GM19467 (cell line): ENCODE measurements around the gene DENND1A.

ENCODE experiments used
- ATAC-seq: cut with Tn5 transposase; IDR thresholded peaks from one replicate; pipeline ENCODE4 v1.9.1; 2021; ENCODE audit warnings: mild to moderate bottlenecking, moderate library complexity; ENCODE audit not compliant: unreplicated experiment

The DENND1A gene

DNA sequence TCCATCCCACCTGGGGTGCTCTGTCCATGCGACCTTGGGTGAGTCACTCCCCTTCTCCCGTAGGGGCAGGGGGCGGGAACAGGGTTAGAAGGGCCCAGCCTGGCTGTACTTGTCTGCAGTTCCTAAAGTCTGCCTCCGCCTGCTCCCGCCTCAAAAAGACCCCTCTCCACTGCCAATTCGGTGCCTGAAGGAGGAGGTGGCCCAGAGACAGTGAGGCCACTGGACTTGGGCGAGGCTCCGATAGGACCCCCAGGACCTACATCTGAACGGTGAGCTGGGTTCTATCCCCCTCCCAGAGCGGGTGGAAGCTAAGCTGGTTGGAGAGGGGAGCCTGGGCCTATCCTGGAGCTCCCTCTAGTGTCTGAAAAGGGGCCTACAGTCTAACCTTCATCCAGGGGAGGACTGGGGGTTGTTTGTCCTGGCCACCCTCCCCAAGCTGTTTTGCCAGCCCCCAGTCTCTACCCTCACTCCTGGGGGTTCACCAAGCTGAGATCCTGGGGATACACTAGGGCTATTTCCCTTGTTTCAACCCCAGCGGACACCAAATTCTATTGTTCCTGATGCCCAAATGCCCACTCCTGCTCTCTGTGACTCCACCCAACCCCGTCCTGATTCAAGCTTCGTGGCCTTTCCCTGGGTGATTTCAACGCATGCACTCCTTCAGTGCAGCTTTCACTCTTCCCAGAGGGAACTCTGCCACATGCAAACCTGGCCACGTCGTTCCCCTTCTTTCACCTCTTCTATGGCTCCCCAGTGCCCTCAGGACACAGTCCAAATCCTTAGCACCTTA lies 580.0 kb downstream of the DENND1A start:
- ATAC-seq = no peak

DNA sequence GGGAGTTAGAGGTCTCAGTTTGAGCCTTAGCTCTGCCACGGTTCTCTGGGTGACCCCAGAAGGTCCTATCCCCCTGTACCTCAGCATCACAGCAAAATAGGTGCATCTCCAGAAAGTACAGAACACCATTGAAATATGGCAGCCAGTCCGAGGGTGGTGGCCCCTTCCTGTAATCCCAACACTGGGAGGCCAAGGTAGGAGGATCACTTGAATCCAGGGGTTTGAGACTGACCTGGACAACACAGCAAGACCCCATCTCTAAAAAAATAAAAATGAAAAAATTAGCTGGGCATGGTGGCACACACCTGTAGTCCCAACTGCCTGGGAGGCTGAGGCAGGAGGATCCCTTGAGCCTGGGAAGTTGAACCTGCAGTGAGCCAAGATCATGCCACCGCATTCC lies 580.9 kb downstream of the DENND1A start:
- no peak for ATAC-seq

- no peak for ATAC-seq
These were observed 581.5 kb downstream of the DENND1A start for GRCh38 chr9:123348317-123348992.

DNA sequence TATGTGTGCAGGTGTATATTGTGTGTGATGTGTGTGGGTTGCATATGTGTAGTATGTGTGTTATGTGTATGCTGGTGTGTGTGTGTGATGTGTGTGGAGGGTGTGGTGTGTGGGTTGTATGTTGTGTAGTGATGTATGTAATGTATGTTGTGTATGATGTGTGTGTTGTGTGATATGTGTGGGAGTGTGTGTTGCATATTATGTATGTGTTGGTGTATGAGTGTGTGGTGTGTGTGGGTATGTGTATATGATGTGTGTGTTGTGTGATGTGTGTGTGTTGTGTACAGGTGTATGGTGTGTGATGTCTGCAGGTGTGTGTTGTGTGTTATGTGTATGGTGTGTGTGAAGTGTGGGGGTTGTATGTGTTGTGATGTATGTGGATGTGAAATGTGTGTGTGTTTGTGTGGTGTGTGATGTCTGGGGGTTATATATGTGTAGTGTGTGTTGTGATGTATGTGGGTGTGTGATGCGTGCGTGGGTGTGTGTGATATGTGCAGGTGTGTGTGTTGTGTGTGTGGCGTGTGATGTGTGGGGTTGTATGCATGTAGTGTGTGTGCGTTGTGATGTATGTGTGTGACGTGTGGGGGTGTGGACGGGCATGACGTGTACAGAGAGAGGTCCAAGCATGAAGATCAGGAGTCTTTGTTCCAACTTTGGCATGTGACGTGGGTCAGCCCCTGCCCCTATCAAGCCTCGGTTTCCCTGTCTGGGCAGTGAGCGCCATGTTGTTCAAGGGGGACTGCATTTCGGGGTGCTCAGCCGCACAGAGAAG lies 582.5 kb downstream of the DENND1A start:
- no peak for ATAC-seq

DNA sequence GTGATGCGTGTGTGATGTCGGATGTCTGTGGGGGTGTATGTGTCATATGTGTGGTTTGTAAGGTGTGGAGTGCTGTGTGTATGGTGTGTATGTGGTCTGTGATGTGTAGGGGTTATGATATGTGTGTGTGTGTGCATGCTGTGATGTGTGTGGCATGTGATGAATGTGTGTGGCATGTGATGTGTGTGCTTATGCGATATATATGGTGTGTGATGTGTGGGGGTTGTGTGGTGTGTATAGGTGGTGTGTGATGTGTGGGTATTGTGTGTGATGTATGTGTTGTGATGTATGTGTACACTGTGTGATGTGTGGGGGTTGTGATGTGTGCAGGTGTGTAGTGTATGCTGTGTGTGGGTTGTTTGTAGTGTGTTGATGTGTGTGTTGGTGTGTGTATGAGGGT lies 583.1 kb downstream of the DENND1A start:
- ATAC-seq = no peak

DNA sequence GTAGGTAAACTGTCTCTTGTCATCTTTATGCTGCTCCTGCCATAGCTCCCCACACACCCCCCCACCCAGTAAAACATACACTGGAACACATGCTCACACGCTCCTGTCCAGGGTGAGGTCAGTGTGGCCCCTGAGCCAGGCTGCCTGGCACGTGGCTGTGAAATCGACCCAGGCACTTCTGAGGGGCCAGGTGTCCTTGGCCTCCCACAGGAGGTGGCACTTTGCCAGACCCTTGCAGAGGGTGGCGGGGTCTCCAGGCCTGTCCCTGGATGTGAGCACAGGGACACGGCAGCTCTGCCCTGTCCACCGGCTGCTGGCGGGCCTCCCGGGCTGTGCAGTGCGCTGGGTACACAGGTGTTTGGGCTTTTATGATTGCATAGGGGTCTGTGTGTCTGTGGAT lies 583.9 kb downstream of the DENND1A start:
- no peak for ATAC-seq

GRCh38 chr9:123345567-123345955 lies 584.4 kb downstream of the DENND1A start:
- ATAC-seq = no peak

GRCh38 chr9:123344192-123344949 lies 585.6 kb downstream of the DENND1A start:
- ATAC-seq = no peak

- ATAC-seq = no peak
These were observed 586.3 kb downstream of the DENND1A start for GRCh38 chr9:123343443-123344191.

- ATAC-seq = no peak
These were observed 587.7 kb downstream of the DENND1A start for GRCh38 chr9:123342247-123342646.

GRCh38 chr9:123341816-123342215 lies 588.1 kb downstream of the DENND1A start:
- no peak for ATAC-seq

GRCh38 chr9:123339666-123340510 lies 590.0 kb downstream of the DENND1A start:
- ATAC-seq = peak; percentile 36

DNA sequence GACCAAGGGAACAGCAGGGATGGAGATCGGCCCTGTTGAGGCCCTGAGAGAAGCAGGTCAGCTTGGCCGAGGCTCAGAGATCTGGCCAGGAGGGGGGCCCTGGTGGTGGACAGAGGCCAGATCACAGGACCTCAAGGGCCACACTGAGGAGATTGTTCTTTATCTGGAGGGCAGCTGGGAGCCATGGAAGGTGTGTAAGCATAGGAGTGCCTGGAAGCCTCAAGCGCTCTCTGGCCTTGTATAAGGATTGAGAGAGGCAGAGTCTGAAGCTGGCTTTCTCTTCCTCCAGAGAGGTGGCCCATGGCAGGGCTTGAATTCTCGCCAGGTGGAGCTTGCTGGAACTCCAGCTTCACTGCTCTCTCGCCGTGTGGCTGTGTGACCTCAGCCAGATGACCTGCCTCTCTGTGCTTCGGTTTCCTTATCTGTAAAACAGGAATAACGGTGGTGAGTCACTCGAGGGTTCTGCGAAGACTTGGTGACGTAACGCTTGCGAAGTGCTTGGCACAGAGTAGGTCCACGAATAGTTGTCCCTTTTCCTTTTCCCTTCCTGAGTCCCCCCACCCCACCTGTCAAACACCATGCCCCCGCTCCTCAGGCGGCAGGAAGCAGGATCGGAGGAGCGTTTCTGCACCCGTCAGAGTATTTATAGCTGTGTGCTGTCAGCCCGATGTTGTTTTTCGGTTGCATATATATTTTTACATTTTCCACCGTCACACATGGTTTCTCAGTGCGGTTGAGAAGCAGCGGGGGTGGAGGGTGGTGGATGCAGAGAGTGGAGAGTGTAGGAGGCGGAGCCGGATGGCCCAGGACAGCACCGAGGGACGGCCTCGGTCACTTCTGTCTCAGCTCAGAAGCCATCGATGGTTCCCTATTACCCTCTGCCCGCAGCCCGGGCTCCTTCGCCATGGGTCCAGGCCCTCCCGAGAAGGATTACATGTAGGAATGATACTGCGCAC lies 590.9 kb downstream of the DENND1A start:
- ATAC-seq = peak; percentile 63

DNA sequence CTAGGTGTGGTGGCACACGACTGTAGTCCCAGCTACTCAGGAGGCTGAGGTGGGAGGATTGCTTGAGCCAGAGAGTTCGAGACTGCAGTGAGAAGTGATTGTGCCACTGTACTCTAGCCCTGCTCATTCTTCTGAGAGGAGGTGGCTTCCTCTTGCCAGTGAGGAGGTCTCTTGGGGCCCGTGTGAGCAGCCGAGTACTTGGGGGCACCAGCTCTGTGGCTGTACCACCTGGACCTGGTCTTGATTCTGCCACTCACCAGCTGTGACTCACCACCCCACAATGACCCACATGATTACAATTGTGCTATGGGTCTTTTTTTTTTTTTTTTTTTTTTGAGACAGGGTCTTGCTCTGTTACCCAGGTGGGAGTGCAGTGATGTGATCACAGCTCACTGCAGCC lies 592.0 kb downstream of the DENND1A start:
- no peak for ATAC-seq

GRCh38 chr9:123336959-123337358 lies 593.0 kb downstream of the DENND1A start:
- ATAC-seq = no peak

- no peak for ATAC-seq
These were observed 593.5 kb downstream of the DENND1A start for GRCh38 chr9:123336449-123336848.

DNA sequence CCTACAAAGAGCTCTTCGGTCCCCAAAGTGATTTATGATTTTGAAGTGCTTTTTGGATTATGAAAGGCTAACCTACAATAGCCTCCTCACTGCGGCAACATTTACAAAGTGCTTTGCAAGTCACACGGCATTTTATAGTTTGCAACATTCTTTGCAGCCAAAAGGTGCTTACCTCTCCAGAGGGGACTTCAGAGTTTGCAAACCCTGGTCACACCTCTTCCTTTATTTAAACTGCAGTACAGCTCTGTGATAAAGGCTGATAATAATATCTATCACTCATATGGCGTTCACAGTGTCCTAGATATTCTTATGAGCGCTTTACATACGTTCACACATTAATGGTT lies 594.0 kb downstream of the DENND1A start:
- ATAC-seq = no peak

- ATAC-seq = no peak
These were observed 594.5 kb downstream of the DENND1A start for GRCh38 chr9:123335193-123335985.
